ENCODE results near the gene ADAM23.

Gene ADAM23

DNA sequence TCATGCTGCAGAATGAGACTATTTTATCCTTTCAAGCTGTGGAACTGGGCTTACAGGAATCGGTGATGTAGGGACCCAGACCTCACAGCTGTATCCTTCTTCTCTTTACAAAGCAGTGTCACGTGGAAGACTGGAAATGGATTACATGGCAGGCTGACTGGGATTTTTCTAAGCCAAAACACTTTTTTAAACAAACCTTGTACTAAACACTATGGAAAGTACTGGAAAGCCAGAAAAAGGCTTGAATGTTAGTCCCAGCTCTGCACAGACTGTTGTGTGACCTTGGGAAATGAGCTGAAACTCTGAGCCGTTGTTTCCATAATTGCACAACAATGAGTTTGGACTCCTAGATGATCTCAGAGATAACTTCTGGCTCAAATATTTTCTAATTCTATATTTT lies 7.6 kb upstream of the ADAM23 start:
- DNase-seq (ENCODE audit: extremely low spot score, insufficient read length, low read depth) (no peak), FAIRE-seq (no peak)

- FAIRE-seq: no peak
- no peak for DNase-seq (ENCODE audit: extremely low spot score, insufficient read length, low read depth)
Measured at GRCh38 chr2:206438196-206438724, 5.1 kb upstream of the ADAM23 start.

DNA sequence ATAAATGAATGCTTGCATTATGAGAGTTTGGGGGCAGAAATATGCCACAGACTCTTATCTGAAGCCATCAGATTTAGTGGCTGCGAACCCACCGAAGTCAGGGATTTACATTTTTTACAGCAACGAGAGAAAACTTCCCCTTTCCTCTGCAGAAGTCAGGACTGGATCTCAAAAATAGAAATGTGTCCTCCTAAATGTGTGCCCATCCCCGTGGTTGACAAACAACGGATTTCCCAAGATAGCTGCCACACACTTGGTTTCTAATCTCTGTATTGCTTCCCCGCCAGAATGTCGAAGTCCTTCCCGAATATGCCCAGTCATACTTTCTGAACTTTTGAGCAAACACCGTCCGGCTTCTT lies 879 bp upstream of the ADAM23 start:
- no peak for FAIRE-seq
- no peak for DNase-seq (ENCODE audit: extremely low spot score, insufficient read length, low read depth)

- DNase-seq (ENCODE audit: extremely low spot score, insufficient read length, low read depth) (no peak), FAIRE-seq (no peak)
Measured at GRCh38 chr2:206443735-206444527, 599 bp downstream of the ADAM23 start.

- FAIRE-seq: no peak
- DNase-seq (ENCODE audit: extremely low spot score, insufficient read length, low read depth): no peak
Measured at GRCh38 chr2:206445948-206446347, 2.6 kb downstream of the ADAM23 start.

DNA sequence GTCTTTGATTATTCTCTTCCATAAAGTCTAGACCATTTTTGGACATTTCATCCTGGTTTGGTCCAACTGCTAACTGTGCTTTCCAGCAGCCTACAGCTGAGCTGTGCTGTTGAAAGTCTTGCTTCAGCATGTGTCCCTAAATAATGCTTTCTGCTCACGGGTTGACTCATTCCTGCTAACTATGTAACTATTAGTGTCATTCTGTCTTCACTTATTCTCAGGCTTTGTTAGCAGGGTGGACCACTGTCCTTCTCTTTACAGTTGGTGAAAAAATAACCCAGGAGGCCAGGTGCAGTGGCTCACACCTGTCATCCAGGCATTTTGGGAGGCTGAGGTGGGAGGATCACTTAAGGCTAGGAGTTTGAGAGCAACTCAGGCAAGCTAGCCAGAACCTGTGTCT lies 8.9 kb downstream of the ADAM23 start:
- FAIRE-seq (peak; percentile 49), DNase-seq (ENCODE audit: extremely low spot score, insufficient read length, low read depth) (no peak)

DNA sequence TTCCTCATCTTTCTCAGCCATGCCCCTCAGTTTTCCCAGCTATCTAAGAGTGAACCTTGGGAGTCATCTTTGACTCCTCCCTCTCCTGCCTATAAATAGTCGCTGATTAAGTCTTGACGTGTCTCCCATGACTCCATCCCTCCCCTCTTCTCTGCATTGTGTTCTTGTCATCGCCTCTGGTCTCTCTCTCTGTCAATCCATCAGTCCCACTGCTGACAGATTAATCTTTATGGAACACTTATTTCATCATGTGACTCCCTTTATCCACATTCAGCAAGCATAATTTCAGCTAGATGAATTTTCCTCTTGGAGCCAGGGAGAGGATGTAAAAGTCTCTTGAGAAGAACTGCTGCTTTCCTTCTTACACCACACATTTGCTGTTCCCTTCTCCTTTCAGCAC lies 9.4 kb downstream of the ADAM23 start:
- no peak for DNase-seq (ENCODE audit: extremely low spot score, insufficient read length, low read depth)
- no peak for FAIRE-seq

DNA sequence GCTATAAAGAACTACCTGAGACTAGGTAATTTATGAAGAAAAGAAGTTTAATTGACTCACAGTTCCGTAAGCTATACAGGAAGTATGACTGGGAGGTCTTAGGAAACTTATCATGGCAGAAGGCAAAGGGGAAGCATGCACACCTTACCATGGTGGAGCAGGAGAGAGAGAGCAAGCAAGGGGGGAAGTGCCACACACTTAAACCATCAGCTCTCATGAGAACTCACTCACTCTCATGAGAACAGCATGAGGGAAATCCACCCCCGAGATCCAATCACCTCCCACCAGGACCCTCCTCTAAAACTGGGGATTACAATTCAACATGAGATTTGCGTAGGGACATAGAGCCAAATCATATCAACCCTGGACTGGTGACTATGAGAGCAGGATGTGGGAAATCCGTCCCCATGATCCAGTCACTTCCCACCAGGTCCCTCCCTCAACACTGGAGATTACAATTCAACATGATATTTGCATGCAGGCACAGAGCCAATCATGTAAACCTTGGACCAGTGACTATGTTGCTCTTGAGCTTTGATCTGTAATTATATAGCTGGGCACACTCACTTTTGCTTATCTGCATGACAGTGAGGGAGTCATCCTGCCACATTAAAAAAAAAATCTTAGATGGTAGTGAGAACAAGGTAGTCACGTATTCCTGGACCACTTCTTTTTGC lies 12.9 kb downstream of the ADAM23 start:
- FAIRE-seq (no peak), DNase-seq (ENCODE audit: extremely low spot score, insufficient read length, low read depth) (no peak)

GRCh38 chr2:206457188-206457634 lies 13.9 kb downstream of the ADAM23 start:
- FAIRE-seq (peak; percentile 90), DNase-seq (ENCODE audit: extremely low spot score, insufficient read length, low read depth) (no peak)

- DNase-seq (ENCODE audit: extremely low spot score, insufficient read length, low read depth): no peak
- FAIRE-seq: no peak
Measured at GRCh38 chr2:206462240-206462854, 19.0 kb downstream of the ADAM23 start.

GRCh38 chr2:206463685-206464084 lies 20.4 kb downstream of the ADAM23 start:
- DNase-seq (ENCODE audit: extremely low spot score, insufficient read length, low read depth): no peak
- FAIRE-seq: no peak

- no peak for DNase-seq (ENCODE audit: extremely low spot score, insufficient read length, low read depth)
- no peak for FAIRE-seq
Measured at GRCh38 chr2:206464597-206464996, 21.3 kb downstream of the ADAM23 start.

GRCh38 chr2:206471524-206472062 lies 28.3 kb downstream of the ADAM23 start:
- FAIRE-seq (no peak), DNase-seq (ENCODE audit: extremely low spot score, insufficient read length, low read depth) (no peak)

GRCh38 chr2:206472094-206472493 lies 28.8 kb downstream of the ADAM23 start:
- FAIRE-seq: no peak

GRCh38 chr2:206474099-206474498 lies 30.8 kb downstream of the ADAM23 start:
- DNase-seq (ENCODE audit: extremely low spot score, insufficient read length, low read depth): no peak
- no peak for FAIRE-seq

More at GRCh38 chr2:206472094-206472493, 28.8 kb downstream of the ADAM23 start:
- DNase-seq (ENCODE audit: extremely low spot score, insufficient read length, low read depth): no peak

- no peak for DNase-seq (ENCODE audit: extremely low spot score, insufficient read length, low read depth)
- no peak for FAIRE-seq
Measured at GRCh38 chr2:206477296-206477695, 34.0 kb downstream of the ADAM23 start.

DNA sequence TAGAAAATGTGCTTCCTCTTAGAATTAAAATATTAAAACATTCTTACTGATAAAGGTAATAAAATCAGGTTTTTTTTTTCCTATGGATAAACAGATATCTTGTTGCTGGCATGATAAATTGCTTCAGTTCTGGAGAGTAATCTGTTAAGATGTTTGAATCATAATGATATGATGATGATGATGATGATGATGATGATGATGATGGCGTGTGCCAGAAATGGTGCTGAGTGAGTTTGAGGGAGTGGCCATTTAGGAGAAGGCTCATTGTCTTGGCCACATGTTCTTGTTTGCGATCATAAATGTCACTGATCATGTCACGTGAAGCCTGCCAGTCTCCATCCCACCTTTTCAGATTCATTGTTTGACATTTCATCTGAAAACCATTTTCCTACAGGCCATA lies 35.0 kb downstream of the ADAM23 start:
- FAIRE-seq: no peak
- DNase-seq (ENCODE audit: extremely low spot score, insufficient read length, low read depth): no peak

- FAIRE-seq: no peak
- no peak for DNase-seq (ENCODE audit: extremely low spot score, insufficient read length, low read depth)
Measured at GRCh38 chr2:206480161-206480560, 36.8 kb downstream of the ADAM23 start.

GRCh38 chr2:206480620-206481019 lies 37.3 kb downstream of the ADAM23 start:
- FAIRE-seq (no peak), DNase-seq (ENCODE audit: extremely low spot score, insufficient read length, low read depth) (no peak)

DNA sequence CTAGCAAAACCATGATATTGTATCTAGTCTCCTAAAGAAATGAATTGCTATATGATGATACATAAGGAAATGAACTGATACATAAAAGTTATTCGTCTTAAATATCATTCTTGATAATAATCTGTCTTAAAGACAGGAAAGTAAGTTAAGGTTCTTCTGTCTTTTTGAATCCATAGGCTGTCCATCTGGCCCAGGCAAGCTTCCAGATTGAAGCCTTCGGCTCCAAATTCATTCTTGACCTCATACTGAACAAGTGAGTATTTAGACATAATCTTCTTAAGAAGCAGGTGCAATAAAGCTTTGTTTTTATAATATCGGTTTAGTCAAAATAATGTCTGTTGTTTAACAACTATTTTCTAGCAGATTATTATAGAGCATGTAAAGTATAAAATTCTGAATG lies 37.7 kb downstream of the ADAM23 start:
- no peak for FAIRE-seq
- no peak for DNase-seq (ENCODE audit: extremely low spot score, insufficient read length, low read depth)

GRCh38 chr2:206482123-206482522 lies 38.8 kb downstream of the ADAM23 start:
- no peak for DNase-seq (ENCODE audit: extremely low spot score, insufficient read length, low read depth)
- no peak for FAIRE-seq

Measured in GM18507 (cell line).